Skin epidermis (tissue), 12 donors: ENCODE data around the gene GLP1R.
A peak's percentile ranks its signal among the peaks of the same experiment; 100 is the strongest.

Experiments
- H3K27ac ChIP-seq, 21 experiments: fragments of 200-600 bp; sonication (generic) in 11 of 21; one replicate each; pipeline ENCODE4 v1.5.0; 2020; ENCODE audit warnings: mild to moderate bottlenecking in 3 of 21, inconsistent platforms in 2 of 21, moderate library complexity in 2 of 21
- H3K4me3 ChIP-seq, 7 experiments: fragments of 200-600 bp; sonication (generic) in 2 of 7; one replicate each; pipeline ENCODE4 v1.5.0; 2020; ENCODE audit warnings: inconsistent platforms in 2 of 7, mild to moderate bottlenecking in 2 of 7, moderate library complexity in 1 of 7

GLP1R gene

GRCh38 chr6:39060467-39061160 is 12.0 kb downstream of the GLP1R start:
- Histone ChIP-seq H3K27ac (peak overlapping the region in 1 of 21 experiments; percentile 6), H3K4me3 (no peak overlapping the region)

DNA sequence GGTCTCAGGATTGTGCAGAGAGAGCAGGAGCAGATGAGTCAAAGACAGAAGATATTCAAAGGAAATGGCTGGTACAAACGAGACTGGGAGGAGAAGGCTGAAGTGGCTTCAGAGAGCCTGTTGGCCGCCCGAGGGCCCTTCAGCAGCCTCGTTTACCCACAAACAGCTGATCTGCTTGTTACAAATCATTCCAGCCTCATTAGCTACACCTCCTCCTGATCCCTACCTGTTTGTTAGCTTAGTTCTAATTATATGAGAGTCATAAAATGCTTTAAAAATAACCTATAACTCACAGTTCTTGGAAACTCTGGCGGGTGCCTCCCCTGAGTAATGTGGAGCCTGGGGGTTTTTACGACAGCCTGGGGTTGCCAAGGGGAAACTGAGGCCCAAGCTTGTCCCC is 12.6 kb downstream of the GLP1R start:
- Histone ChIP-seq H3K27ac (peak overlapping the region in 1 of 21 experiments; percentile 44), H3K4me3 (no peak overlapping the region)

DNA sequence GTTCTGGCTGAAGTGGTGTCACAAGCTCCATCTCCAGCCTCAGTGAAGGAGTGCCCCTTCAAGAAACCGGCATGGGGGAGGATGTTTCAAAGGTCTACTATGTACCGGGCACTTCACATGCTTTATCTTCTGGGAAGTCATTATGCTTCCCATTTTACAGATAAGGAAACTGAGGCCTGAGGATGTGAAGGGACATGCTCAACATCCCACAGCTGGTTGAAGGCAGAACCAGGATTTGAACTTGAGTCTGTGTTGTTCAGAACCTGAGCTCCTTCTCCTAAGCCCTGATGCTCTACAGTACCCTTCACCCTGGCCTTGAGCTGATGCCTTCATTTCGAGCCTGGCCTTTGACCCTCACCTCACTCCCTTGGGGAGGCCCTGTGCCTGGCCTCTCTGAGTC is 13.0 kb downstream of the GLP1R start:
- H3K27ac ChIP-seq, result peak overlapping the region in 1 of 21 experiments; percentile 44

DNA sequence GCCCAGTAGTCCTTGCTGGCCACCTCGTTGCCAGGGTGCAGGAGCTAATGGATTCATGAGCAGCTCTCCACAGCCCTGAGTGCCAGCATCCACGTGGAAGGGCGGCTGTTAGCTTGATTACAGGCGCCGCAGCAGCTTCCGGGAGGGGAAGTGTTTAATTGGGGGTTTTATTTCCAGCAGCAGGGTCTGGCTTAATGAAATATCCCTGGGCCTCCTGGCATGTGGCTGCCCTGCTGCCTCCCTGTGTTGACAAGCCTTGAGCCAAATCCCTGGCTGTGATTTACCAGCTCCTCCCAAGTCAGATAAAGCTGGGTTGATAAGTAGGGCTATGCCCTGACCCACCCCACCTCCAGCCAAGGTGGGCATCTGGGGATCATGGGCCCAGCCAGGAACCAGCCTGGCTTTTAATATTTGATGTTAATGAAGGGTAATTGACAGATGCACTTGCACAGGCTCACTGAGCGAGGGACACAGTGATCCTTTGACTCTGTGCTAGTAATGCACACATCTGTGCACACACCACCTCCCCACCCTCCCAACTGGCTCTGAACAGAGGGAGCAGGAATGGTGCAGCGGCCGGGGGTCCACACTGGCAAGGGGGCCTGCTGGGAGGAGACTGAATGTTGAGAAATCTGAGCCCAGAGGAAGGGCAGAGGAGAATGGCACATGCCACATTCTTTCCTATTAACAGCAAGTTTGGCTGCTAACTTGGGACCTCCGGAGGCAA is 13.6 kb downstream of the GLP1R start:
- H3K27ac ChIP-seq, result peak overlapping the region in 1 of 21 experiments; percentile 44
- H3K4me3 ChIP-seq, result no peak overlapping the region

More for the DNA sequence above, 13.0 kb downstream of the GLP1R start:
- no peak overlapping the region for H3K4me3 ChIP-seq

DNA sequence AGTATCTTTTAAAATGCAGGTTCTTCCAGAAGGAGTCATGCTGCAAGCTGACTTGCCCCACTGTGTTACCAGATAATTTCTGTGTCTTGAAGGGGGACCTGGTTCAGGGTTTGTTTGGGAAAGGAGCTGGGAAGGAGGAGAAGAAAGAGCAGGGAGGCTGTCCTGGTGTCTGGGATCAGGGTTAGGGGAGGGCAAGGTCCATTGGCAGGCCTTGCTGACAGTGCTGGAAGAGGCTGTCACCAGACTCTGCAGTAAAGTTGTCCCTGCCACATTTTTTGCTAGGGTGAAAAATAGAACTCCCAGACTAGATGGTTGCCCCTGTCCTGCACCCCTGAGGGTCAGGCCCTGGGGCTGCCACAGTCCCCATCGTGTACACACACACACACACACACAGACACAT is 14.9 kb downstream of the GLP1R start:
- Histone ChIP-seq H3K27ac (no peak overlapping the region), H3K4me3 (no peak overlapping the region)

DNA sequence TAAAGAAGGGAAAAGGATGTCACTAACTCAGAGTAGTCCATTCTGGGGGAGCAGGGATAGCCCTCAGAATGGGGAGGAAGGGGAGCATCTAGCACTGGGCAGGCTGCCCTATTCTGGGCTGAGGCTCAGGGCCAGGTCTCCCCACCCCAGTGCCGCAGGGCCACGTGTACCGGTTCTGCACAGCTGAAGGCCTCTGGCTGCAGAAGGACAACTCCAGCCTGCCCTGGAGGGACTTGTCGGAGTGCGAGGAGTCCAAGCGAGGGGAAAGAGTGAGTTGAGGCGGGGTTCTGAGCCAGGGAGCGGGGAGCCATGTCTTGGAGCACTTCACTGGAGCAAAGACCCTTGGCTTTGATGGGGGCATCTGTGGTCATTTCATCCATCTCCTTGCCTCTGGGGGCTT is 17.0 kb downstream of the GLP1R start:
- no peak overlapping the region for H3K27ac ChIP-seq
- no peak overlapping the region for H3K4me3 ChIP-seq

- Histone ChIP-seq H3K4me3 (no peak overlapping the region), H3K27ac (no peak overlapping the region)
Measured at GRCh38 chr6:39068391-39068790, 19.8 kb downstream of the GLP1R start.

DNA sequence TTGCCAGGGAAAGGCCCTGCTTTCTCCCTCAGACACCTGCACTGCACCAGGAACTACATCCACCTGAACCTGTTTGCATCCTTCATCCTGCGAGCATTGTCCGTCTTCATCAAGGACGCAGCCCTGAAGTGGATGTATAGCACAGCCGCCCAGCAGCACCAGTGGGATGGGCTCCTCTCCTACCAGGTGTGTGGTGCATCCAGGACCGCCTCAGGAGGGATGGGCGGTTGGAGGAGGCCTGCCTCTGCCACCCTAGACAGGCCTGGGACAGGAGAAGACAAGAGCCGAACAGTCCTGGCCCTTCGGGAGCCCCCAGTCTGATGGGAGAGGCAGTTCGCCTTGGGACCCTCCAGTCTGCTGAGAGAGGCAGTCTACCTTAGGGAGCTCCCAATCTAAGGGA is 24.2 kb downstream of the GLP1R start:
- no peak overlapping the region for H3K27ac ChIP-seq
- no peak overlapping the region for H3K4me3 ChIP-seq

DNA sequence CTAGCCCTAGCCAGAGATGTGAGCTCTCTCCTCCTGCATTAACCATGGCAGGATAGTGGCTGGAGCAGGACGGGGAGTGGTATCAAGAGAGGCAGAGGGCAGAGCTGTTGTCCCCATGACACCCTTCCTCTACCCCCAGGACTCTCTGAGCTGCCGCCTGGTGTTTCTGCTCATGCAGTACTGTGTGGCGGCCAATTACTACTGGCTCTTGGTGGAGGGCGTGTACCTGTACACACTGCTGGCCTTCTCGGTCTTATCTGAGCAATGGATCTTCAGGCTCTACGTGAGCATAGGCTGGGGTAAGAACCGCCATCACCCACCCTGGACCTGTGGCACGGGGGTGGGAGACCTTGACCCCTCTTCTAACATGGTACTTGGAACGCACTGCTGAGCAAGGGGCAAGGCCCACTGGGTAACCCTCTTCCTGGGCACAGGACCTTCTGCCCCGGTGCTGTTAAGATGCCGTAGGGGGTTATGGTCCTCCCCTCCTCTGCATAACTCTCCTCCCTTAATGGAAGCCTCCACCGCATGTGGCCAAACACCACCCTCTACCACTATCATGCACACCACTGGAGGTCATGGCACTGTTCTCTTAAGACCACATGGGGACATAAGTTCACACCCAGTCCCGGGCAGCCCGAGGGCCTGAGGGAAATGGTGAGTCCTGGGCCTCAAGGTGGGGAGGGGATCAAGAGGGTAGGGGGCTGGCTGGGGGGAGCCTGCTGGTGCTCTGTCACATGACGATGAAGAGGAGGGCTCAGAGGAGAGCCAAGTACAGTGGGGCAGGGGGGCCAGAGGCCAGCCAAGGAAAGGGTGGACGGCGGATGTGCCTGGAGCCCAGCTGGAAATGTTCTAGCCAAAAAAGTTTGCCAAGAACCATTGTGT is 25.1 kb downstream of the GLP1R start:
- H3K27ac ChIP-seq, result no peak overlapping the region
- H3K4me3 ChIP-seq, result no peak overlapping the region

- no peak overlapping the region for H3K27ac ChIP-seq
Measured at GRCh38 chr6:39074486-39074885, 25.9 kb downstream of the GLP1R start.

GRCh38 chr6:39075010-39075686 is 26.6 kb downstream of the GLP1R start:
- H3K4me3 ChIP-seq, result no peak overlapping the region
- H3K27ac ChIP-seq, result no peak overlapping the region

More at GRCh38 chr6:39074486-39074885, 25.9 kb downstream of the GLP1R start:
- no peak overlapping the region for H3K4me3 ChIP-seq

DNA sequence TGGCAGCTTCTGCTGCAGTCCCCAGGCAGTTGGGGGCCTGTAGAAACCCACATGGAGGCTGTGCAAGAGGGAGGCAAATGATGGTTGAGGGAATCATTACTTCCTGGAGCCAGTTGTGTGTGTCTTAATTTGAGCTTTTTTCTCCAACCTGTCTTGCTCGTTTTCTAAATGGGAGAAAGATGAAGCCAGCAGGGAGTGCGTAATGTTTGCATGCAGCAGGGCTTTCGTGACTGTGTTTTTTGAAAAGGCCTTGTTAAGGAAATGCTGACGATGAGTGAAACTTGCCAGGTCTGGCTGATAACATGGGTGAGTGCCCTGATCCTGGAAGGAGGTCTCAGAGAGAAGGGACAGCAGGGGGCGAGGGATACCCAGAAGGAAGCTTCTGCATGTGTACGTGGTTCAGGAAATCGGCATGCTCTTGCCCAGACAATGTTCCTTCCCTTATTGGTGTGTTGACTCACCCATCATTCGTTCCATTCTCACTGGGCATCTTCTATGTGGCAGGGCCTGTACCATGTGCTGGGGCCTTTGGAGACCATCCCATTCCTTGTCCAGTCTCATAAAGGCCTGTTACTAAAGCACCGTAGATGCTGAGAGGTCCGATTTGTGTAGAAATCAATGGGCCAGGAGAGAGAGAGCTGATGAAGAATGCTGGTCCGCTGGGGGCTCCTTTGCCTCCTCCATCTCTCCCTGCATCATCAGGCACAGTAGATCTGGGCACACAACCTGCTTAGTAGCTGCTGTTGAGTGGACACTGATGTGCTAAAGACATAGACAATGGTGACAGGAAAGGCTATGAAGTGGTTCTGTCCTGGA is 27.4 kb downstream of the GLP1R start:
- no peak overlapping the region for H3K27ac ChIP-seq
- H3K4me3 ChIP-seq, result no peak overlapping the region

GRCh38 chr6:39076623-39077535 is 28.3 kb downstream of the GLP1R start:
- no peak overlapping the region for H3K27ac ChIP-seq

GRCh38 chr6:39077882-39078594 is 29.5 kb downstream of the GLP1R start:
- H3K4me3 ChIP-seq, result no peak overlapping the region

More at GRCh38 chr6:39076623-39077535, 28.3 kb downstream of the GLP1R start:
- H3K4me3 ChIP-seq, result no peak overlapping the region

DNA sequence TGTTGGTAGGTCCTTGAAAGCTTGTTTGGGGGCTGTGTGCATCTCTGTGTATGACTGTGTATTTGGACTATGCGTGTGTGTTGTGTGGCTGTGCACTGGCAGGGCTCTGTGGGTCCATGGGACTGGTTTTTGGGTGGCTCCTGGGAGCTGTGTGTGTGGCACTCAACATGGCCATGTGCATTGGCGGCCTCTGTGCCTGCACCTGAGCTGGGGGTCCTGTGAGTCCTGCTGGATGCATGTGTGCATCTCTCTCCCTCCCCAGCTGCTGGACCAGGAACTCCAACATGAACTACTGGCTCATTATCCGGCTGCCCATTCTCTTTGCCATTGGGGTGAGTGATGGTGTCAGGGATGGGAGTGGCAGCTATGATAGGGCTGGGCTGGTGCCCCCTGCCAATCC is 30.1 kb downstream of the GLP1R start:
- Histone ChIP-seq H3K4me3 (no peak overlapping the region), H3K27ac (no peak overlapping the region)

More at GRCh38 chr6:39077882-39078594, 29.5 kb downstream of the GLP1R start:
- no peak overlapping the region for H3K27ac ChIP-seq

DNA sequence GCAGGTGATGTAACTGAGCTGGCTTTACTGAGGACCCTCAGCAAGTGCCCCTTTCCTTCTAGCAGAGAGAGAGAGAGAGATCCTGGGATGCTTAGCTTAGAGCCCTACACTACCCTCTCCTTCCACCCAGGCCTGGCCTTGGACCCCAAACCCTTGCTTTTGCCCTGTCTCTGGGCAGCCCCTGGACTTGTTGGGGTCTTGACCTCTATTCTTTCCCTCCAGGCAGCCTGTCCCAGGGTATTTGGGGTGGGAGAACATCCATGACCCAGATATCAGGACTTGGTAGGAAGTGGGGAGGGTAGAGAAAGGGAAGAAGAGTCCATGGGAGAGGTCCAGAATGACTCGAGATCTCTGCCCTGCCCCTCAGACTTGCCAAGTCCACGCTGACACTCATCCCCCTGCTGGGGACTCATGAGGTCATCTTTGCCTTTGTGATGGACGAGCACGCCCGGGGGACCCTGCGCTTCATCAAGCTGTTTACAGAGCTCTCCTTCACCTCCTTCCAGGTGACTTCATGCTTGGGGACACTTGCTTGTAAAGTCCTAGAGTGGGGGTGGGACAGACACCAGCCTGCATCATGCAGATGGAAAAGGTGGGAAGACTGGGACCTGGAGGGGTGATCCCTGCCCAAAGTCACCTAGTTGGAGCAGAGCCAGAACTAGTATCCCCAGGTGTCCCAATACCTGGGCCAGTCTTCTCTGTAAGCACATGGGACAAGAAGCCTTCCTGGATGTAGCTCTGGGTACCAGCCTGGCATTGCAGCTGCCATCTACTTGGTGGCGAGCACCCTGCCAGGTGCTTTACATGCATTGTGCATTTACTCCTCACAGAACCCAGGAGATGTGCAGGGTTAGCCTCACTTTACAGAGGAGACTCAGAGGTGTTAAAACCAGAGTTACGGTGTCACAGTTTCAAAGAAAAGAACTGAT is 30.9 kb downstream of the GLP1R start:
- Histone ChIP-seq H3K27ac (no peak overlapping the region), H3K4me3 (no peak overlapping the region)
